NCI-H1105 treated with DMSO at 0.1 percent for 48 hours (cell line): Measurements from ENCODE around the gene ZNF185.
"Not testable (repeated sequence)": the region's sequence is repeated elsewhere in the genome, so short reads cannot be mapped to it uniquely, and the experiment has no call there.

Source experiments
- DNase-seq: peaks from one replicate; lab custom pipeline; 2025; lab: John Stamatoyannopoulos, UW

Gene ZNF185

GRCh38 chrX:152895724-152896420 lies 2.0 kb upstream of the ZNF185 start:
- no peak for DNase-seq

- no peak for DNase-seq
Observed at GRCh38 chrX:152896450-152896849, 1.4 kb upstream of the ZNF185 start.

GRCh38 chrX:152898442-152898841 lies 575 bp downstream of the ZNF185 start:
- DNase-seq, result no peak

GRCh38 chrX:152899111-152899873 lies 1.4 kb downstream of the ZNF185 start:
- no peak for DNase-seq

GRCh38 chrX:152899874-152900719 lies 2.2 kb downstream of the ZNF185 start:
- no peak for DNase-seq

- DNase-seq, result no peak
Observed at GRCh38 chrX:152900937-152901445, 3.1 kb downstream of the ZNF185 start.

- no peak for DNase-seq
Observed at GRCh38 chrX:152901816-152902501, 4.1 kb downstream of the ZNF185 start.

GRCh38 chrX:152902502-152902820 lies 4.6 kb downstream of the ZNF185 start:
- DNase-seq, result no peak

GRCh38 chrX:152903589-152903988 lies 5.7 kb downstream of the ZNF185 start:
- no peak for DNase-seq

GRCh38 chrX:152904151-152905080 lies 6.5 kb downstream of the ZNF185 start:
- peak; percentile 35 for DNase-seq

GRCh38 chrX:152905081-152905420 lies 7.2 kb downstream of the ZNF185 start:
- no peak for DNase-seq

GRCh38 chrX:152907084-152907651 lies 9.3 kb downstream of the ZNF185 start:
- DNase-seq, result no peak

- DNase-seq, result no peak
Observed at GRCh38 chrX:152908486-152908885, 10.6 kb downstream of the ZNF185 start.

GRCh38 chrX:152910018-152910417 lies 12.2 kb downstream of the ZNF185 start:
- DNase-seq, result not testable (repeated sequence)

GRCh38 chrX:152912106-152912505 lies 14.2 kb downstream of the ZNF185 start:
- DNase-seq, result no peak

GRCh38 chrX:152912641-152913040 lies 14.8 kb downstream of the ZNF185 start:
- no peak for DNase-seq

GRCh38 chrX:152913346-152913745 lies 15.5 kb downstream of the ZNF185 start:
- no peak for DNase-seq

GRCh38 chrX:152913910-152914309 lies 16.0 kb downstream of the ZNF185 start:
- DNase-seq, result no peak

- DNase-seq, result no peak
Observed at GRCh38 chrX:152915541-152916241, 17.8 kb downstream of the ZNF185 start.
